HG03575 (cell line): ENCODE measurements around the gene TCTN2.

ENCODE experiments used
- ATAC-seq: cut with Tn5 transposase; IDR thresholded peaks from one replicate; pipeline ENCODE4 v1.9.1; 2021; ENCODE audit not compliant: unreplicated experiment, insufficient number of reproducible peaks, low FRiP score; ENCODE audit errors: extremely low read depth

Gene TCTN2

GRCh38 chr12:123678981-123679380 lies 8.1 kb downstream of the TCTN2 start:
- no peak for ATAC-seq

GRCh38 chr12:123681605-123682004 lies 10.7 kb downstream of the TCTN2 start:
- ATAC-seq: no peak

GRCh38 chr12:123683964-123684363 lies 13.1 kb downstream of the TCTN2 start:
- no peak for ATAC-seq

- no peak for ATAC-seq
These were observed 15.8 kb downstream of the TCTN2 start for GRCh38 chr12:123686636-123687190.

GRCh38 chr12:123690191-123690840 lies 19.4 kb downstream of the TCTN2 start:
- ATAC-seq: no peak

GRCh38 chr12:123696207-123696606 lies 25.3 kb downstream of the TCTN2 start:
- no peak for ATAC-seq

- no peak for ATAC-seq
These were observed 25.7 kb downstream of the TCTN2 start for GRCh38 chr12:123696646-123697045.

GRCh38 chr12:123705935-123706334 lies 35.0 kb downstream of the TCTN2 start:
- no peak for ATAC-seq

- ATAC-seq: no peak
These were observed 36.6 kb downstream of the TCTN2 start for GRCh38 chr12:123707466-123707865.

- ATAC-seq: no peak
These were observed 41.9 kb downstream of the TCTN2 start for GRCh38 chr12:123712780-123713319.

- ATAC-seq: no peak
These were observed 42.5 kb downstream of the TCTN2 start for GRCh38 chr12:123713398-123713797.

- no peak for ATAC-seq
These were observed 43.1 kb downstream of the TCTN2 start for GRCh38 chr12:123713823-123714585.

- no peak for ATAC-seq
These were observed 44.3 kb downstream of the TCTN2 start for GRCh38 chr12:123715195-123715594.

- no peak for ATAC-seq
These were observed 46.4 kb downstream of the TCTN2 start for GRCh38 chr12:123717350-123717749.

GRCh38 chr12:123720141-123720814 lies 49.4 kb downstream of the TCTN2 start:
- no peak for ATAC-seq

GRCh38 chr12:123721245-123721644 lies 50.3 kb downstream of the TCTN2 start:
- ATAC-seq: no peak

- no peak for ATAC-seq
These were observed 52.1 kb downstream of the TCTN2 start for GRCh38 chr12:123723011-123723410.

GRCh38 chr12:123723765-123724164 lies 52.9 kb downstream of the TCTN2 start:
- ATAC-seq: no peak

- ATAC-seq: no peak
These were observed 55.3 kb downstream of the TCTN2 start for GRCh38 chr12:123726244-123726643.

GRCh38 chr12:123726962-123727361 lies 56.0 kb downstream of the TCTN2 start:
- ATAC-seq: no peak
